HepG2 (cell line): ENCODE results near the gene OAF. TPM values are rescaled to one million over a fixed set of nuclear protein-coding genes. Genes with fewer than 3 reads are reported as not detected.

Source experiments
- ATAC-seq: fragments of 200-7000 bp; cut with Tn5 transposase; 3 replicates; pipeline ENCODE4 v1.9.1; 2020; ENCODE audit warnings: mild to moderate bottlenecking, moderate library complexity
- BruUV-seq: library from RNA; stranded (reverse); fragments of 400-500 nt; replicated peaks from 2 replicates; lab custom pipeline; 2021; lab: Mats Ljungman, UMichigan
- CTCF ChIA-PET: fragments of 300-600 bp; formaldehyde crosslinking; extraction: SDS; loops from one replicate; lab custom pipeline; 2021; ENCODE audit warnings: low total read pairs, inconsistent platforms, low intra/inter-chr PET ratio; lab: Yijun Ruan, JAX
- POLR2A ChIA-PET: fragments of 350-600 bp; sonication (Branson Sonifier 250); formaldehyde crosslinking; loops from one replicate; lab custom pipeline; 2020; ENCODE audit warnings: antibody characterized with exemption, inconsistent platforms; lab: Yijun Ruan, JAX
- DNase-seq: peaks from one replicate; pipeline ENCODE4 v3.0.0-alpha.2; 2015; ENCODE audit warnings: low spot score
- FAIRE-seq: peaks from 3 replicates; lab custom pipeline; 2011; peaks lifted over from hg19 to GRCh38; lab: Jason Lieb, UNC
- H2AFZ ChIP-seq: one replicate; pipeline ENCODE4 v1.6.1; 2011; ENCODE audit warnings: low read length, inconsistent platforms
- H3K27ac ChIP-seq: fragments of 300-600 bp; 3 replicates; pipeline ENCODE4 v1.8.0; 2011; ENCODE audit warnings: mixed run types, mild to moderate bottlenecking, mixed read lengths, low read length, inconsistent platforms; ENCODE audit not compliant: insufficient read depth; ENCODE audit errors: extremely low read length
- H3K27me3 ChIP-seq, 2 experiments: fragments of 200-600 bp in 1 of 2; 2 replicates in 1 of 2; 3 replicates in 1 of 2; pipeline versions ENCODE4 v1.6.0 to v1.8.0; 2011; ENCODE audit warnings: low read length in 2 of 2, mild to moderate bottlenecking in 2 of 2, moderate library complexity in 2 of 2, inconsistent platforms in 1 of 2; ENCODE audit not compliant: insufficient read depth in 2 of 2, control insufficient read depth in 1 of 2
- H3K36me3 ChIP-seq, 2 experiments: fragments of 200-600 bp in 1 of 2; replicated peaks in 1 of 2; 2 replicates in 1 of 2; 3 replicates in 1 of 2; pipeline versions ENCODE4 v1.5.1 to v1.8.0; 2011; ENCODE audit warnings: low read length in 2 of 2, inconsistent platforms in 1 of 2; ENCODE audit not compliant: insufficient read depth in 2 of 2, control insufficient read depth in 1 of 2
- H3K4me1 ChIP-seq: 2 replicates; pipeline ENCODE4 v1.5.1; 2012; ENCODE audit warnings: low read length, inconsistent platforms; ENCODE audit not compliant: insufficient read depth
- H3K4me2 ChIP-seq: 2 replicates; pipeline ENCODE4 v1.6.0; 2011; ENCODE audit warnings: low read depth, low read length, inconsistent platforms
- H3K4me3 ChIP-seq, 3 experiments: fragments of 200-600 bp in 1 of 3; sonication (generic), shearing (Covaris generic) in 1 of 3; replicated peaks in 1 of 3; 2 replicates each; pipeline ENCODE4 v1.5.1; 2011 to 2016; ENCODE audit warnings: low read length in 3 of 3, inconsistent platforms in 2 of 3, low read depth in 2 of 3, mild to moderate bottlenecking in 2 of 3, control low read depth in 1 of 3, mixed read lengths in 1 of 3; ENCODE audit not compliant: insufficient read depth in 1 of 3
- H3K79me2 ChIP-seq: one replicate; pipeline ENCODE4 v1.6.1; 2011; ENCODE audit warnings: low read length, inconsistent platforms; ENCODE audit not compliant: insufficient read depth
- H3K9ac ChIP-seq: 2 replicates; pipeline ENCODE4 v1.6.0; 2011; ENCODE audit warnings: mild to moderate bottlenecking, low read depth, low read length, inconsistent platforms; ENCODE audit not compliant: insufficient read depth
- H3K9me3 ChIP-seq: 2 replicates; pipeline ENCODE4 v1.5.1; 2012; ENCODE audit warnings: mild to moderate bottlenecking, low read length
- H4K20me1 ChIP-seq: 2 replicates; pipeline ENCODE4 v1.6.0; 2011; ENCODE audit warnings: inconsistent platforms, mild to moderate bottlenecking, low read length, moderate library complexity; ENCODE audit not compliant: insufficient read depth
- ATF1 ChIP-seq: IDR thresholded peaks from 2 replicates; pipeline ENCODE4 v1.6.1; 2016; ENCODE audit warnings: mild to moderate bottlenecking, control low read depth
- BRCA1 ChIP-seq: sonication (generic); formaldehyde crosslinking; IDR thresholded peaks from 2 replicates; pipeline ENCODE4 v1.4.0; 2020; ENCODE audit warnings: missing genetic modification reagents
- CREB1 ChIP-seq, 2 experiments: fragments of 450-650 bp in 1 of 2; IDR thresholded peaks; 2 replicates each; pipeline ENCODE4 v1.6.1; 2016 to 2017; ENCODE audit warnings: control low read depth in 1 of 2, mild to moderate bottlenecking in 1 of 2, missing compliant biosample characterization in 1 of 2, missing genetic modification characterization in 1 of 2
- HOXA5 ChIP-seq: sonication (generic); formaldehyde crosslinking; IDR thresholded peaks from 2 replicates; pipeline ENCODE4 v1.4.0; 2020; ENCODE audit warnings: missing genetic modification reagents
- KLF13 ChIP-seq: sonication (generic); formaldehyde crosslinking; IDR thresholded peaks from 2 replicates; pipeline ENCODE4 v1.4.0; 2020; ENCODE audit warnings: mild to moderate bottlenecking, missing genetic modification reagents
- KLF15 ChIP-seq: sonication (generic); formaldehyde crosslinking; IDR thresholded peaks from 2 replicates; pipeline ENCODE4 v1.8.1; 2023; ENCODE audit warnings: borderline replicate concordance, mild to moderate bottlenecking, inconsistent platforms, missing genetic modification reagents, mixed read lengths
- MYC ChIP-seq: sonication (generic); formaldehyde crosslinking; IDR thresholded peaks from 2 replicates; pipeline ENCODE4 v1.9.0; 2021; ENCODE audit warnings: missing genetic modification reagents, borderline replicate concordance
- SIX1 ChIP-seq: sonication (generic); formaldehyde crosslinking; IDR thresholded peaks from 2 replicates; pipeline ENCODE4 v1.4.0; 2020; ENCODE audit warnings: missing genetic modification reagents, borderline replicate concordance
- TBL1XR1 ChIP-seq: fragments of 150-350 bp; IDR thresholded peaks from 2 replicates; pipeline ENCODE4 v1.6.1; 2014; ENCODE audit warnings: borderline replicate concordance, low read length; ENCODE audit not compliant: partially characterized antibody
- THAP11 ChIP-seq: IDR thresholded peaks from 2 replicates; pipeline ENCODE4 v1.6.1; 2016; ENCODE audit warnings: missing biosample characterization, missing genetic modification reagents
- TRIM24 ChIP-seq: sonication (generic); formaldehyde crosslinking; IDR thresholded peaks from 2 replicates; pipeline ENCODE4 v1.8.0; 2022; ENCODE audit warnings: mild to moderate bottlenecking, missing genetic modification reagents
- ZBTB38 ChIP-seq: sonication (generic); formaldehyde crosslinking; IDR thresholded peaks from 2 replicates; pipeline ENCODE4 v1.5.1; 2020; ENCODE audit warnings: mild to moderate bottlenecking, missing genetic modification reagents
- ZBTB39 ChIP-seq: sonication (generic); formaldehyde crosslinking; IDR thresholded peaks from 2 replicates; pipeline ENCODE4 v1.5.0; 2020; ENCODE audit warnings: missing genetic modification reagents
- ZBTB49 ChIP-seq: sonication (generic); formaldehyde crosslinking; IDR thresholded peaks from 2 replicates; pipeline ENCODE4 v1.4.0; 2020; ENCODE audit warnings: missing genetic modification reagents, borderline replicate concordance
- ZFP41 ChIP-seq: sonication (generic); formaldehyde crosslinking; IDR thresholded peaks from 2 replicates; pipeline ENCODE4 v1.4.0; 2020; ENCODE audit warnings: mild to moderate bottlenecking, missing genetic modification reagents, borderline replicate concordance
- ZNF232 ChIP-seq: sonication (generic); formaldehyde crosslinking; IDR thresholded peaks from 2 replicates; pipeline ENCODE4 v1.4.0; 2020; ENCODE audit warnings: missing genetic modification reagents, borderline replicate concordance
- ZNF329 ChIP-seq: sonication (generic); formaldehyde crosslinking; IDR thresholded peaks from 2 replicates; pipeline ENCODE4 v1.9.0; 2021; ENCODE audit warnings: low read depth, mild to moderate bottlenecking, missing genetic modification reagents
- ZNF800 ChIP-seq: sonication (generic); formaldehyde crosslinking; IDR thresholded peaks from 2 replicates; pipeline ENCODE4 v1.4.0; 2020; ENCODE audit warnings: missing genetic modification reagents
- WGBS: methylation state at CpG from one replicate; pipeline ENCODE4 v1.1.6; 2017; ENCODE audit warnings: low lambda C conversion rate; 5-methylcytosine and 5-hydroxymethylcytosine counted together
- in situ Hi-C: cut with HindIII; loops from 2 replicates; pipeline ENCODE4 v1.10.0; 2017; ENCODE audit warnings: low pct_unique_long_range_greater_than_20kb; ENCODE audit not compliant: extremely low pct_ligation_motif_present
- intact Hi-C: fragments of 100-400 bp; cut with micrococcal nuclease; formaldehyde crosslinking; loops from one replicate; pipeline ENCODE4 v1.10.0; 2022; ENCODE audit not compliant: unreplicated experiment
- polyA plus RNA-seq, 8 experiments: library from polyadenylated mRNA; depleted of rRNA in 3 of 8; stranded (reverse) in 7 of 8; unstranded in 1 of 8; fragments of >200 nt; fragmentation: Illumina TruSeq in 4 of 8; extraction: Trizol in 4 of 8; gene quantifications; 2 replicates each; pipeline versions ENCODE4 v1.2.1 to v1.2.3, GENCODE V29; 2011 to 2016; ENCODE audit warnings: low read depth in 4 of 8, missing spikeins in 1 of 8, mixed read lengths in 1 of 8; ENCODE audit not compliant: insufficient read depth in 1 of 8
- total RNA-seq, 5 experiments: library from RNA; depleted of rRNA; stranded (reverse); fragments of >200 nt; fragmentation: Illumina TruSeq; extraction: Trizol; gene quantifications; 2 replicates each; pipeline ENCODE4 v1.2.3, GENCODE V29; 2016; ENCODE audit warnings: low read depth in 1 of 5

OAF gene
- total and polyA plus RNA-seq, 2 of the 13 experiments (the other 11 are each of a cell fraction or from before 2014, with no cell fraction given), result 63.7 to 94.6 TPM

- Histone ChIP-seq H3K4me2 (peak overlapping the region; percentile 83), H4K20me1 (no peaks in the 10 kb centered on the region), H2AFZ (no peak overlapping the region), H3K36me3 (no peaks in the 10 kb centered on the region), H3K79me2 (no peaks in the 10 kb centered on the region), H3K9me3 (no peaks in the 10 kb centered on the region), H3K4me1 (peaks cover 19% of the 10 kb centered on the region), H3K27ac (no peak overlapping the region), H3K4me3 (peak overlapping the region; percentile 49 to 68 (median 50); a peak in 4 of 6 replicates), H3K9ac (peak overlapping the region; percentile 28; the same call in 1 of the 2 replicates), H3K27me3 (peaks cover 6 to 34% of the 10 kb centered on the region in 2 experiments; a peak in 4 of 5 replicates)
- intact Hi-C loops, result no loop called here
- peak; percentile 91 for ATAC-seq
- ChIA-PET POLR2A (interaction anchor here (0.7 to 0.8 kb wide), 2 partner anchors 16 to 28 kb away, joined by 3 read pairs; no protein-coding TSS in a partner anchor), CTCF (interaction anchor here (1.0 to 2.1 kb wide), 4 partner anchors 61 to 134 kb away, joined by 3 to 8 read pairs (median 4); no protein-coding TSS in a partner anchor)
- peak; percentile 30 for DNase-seq
- WGBS, result 47% methylated on average over 24 of the region's 71 CpGs
- FAIRE-seq, result no peak
- BruUV-seq, result no TSS peak
- in situ Hi-C loops, result no loop called here
- TF ChIP-seq HOXA5 (CRISPR knock-in tag), result no peak
- TF ChIP-seq MYC (CRISPR knock-in tag), result peak; percentile 38; the same call in 1 of the 2 replicates
- TF ChIP-seq ZBTB38 (CRISPR knock-in tag), result no peak; the same call in none of the 2 replicates
- TF ChIP-seq SIX1 (CRISPR knock-in tag), result no peak
- no peak for TF ChIP-seq ZFP41 (CRISPR knock-in tag)
- no peak for TF ChIP-seq ZBTB39 (CRISPR knock-in tag)
- no peak for TF ChIP-seq TRIM24
- TF ChIP-seq CREB1 (IDR thresholded peaks at IDR 0.05), result no peak
- TF ChIP-seq CREB1 (CRISPR knock-in tag; IDR thresholded peaks at IDR 0.05), result no peak
- no peak for TF ChIP-seq KLF15
- TF ChIP-seq ATF1, result no peak
- 0 out of 2 replicates have a peak, but pooled peaks have one; percentile 42 for TF ChIP-seq THAP11 (CRISPR knock-in tag)
- no peak for TF ChIP-seq TBL1XR1
- TF ChIP-seq ZNF232, result peak; percentile 47; the same call in 1 of the 2 replicates
- TF ChIP-seq KLF13, result no peak
- TF ChIP-seq ZBTB49, result no peak
- no peak for TF ChIP-seq ZNF800 (CRISPR knock-in tag)
- no peak for TF ChIP-seq ZNF329 (CRISPR knock-in tag)
- TF ChIP-seq BRCA1 (CRISPR knock-in tag), result no peak
These were observed 41.7 kb upstream of the OAF start for GRCh38 chr11:120168960-120169681.
